Myocyte (in vitro differentiated cells): ENCODE data around the gene NOD1. TPM values are rescaled to one million over a fixed set of nuclear protein-coding genes. Genes with fewer than 3 reads are reported as not detected.
"Not testable (repeated sequence)": the region's sequence is repeated elsewhere in the genome, so short reads cannot be mapped to it uniquely, and the experiment has no call there.

ENCODE experiments used
- DNase-seq: peaks from one replicate; pipeline ENCODE4 v3.0.0-alpha.2; 2012; ENCODE audit warnings: low read depth
- polyA plus RNA-seq: library from polyadenylated mRNA; unstranded; fragments of >200 nt; gene quantifications from one replicate; pipeline ENCODE4 v1.2.1, GENCODE V29; 2012; ENCODE audit warnings: missing spikeins
- total RNA-seq: library from RNA; depleted of rRNA; stranded (reverse); fragments of >200 nt; gene quantifications from 2 replicates; pipeline ENCODE4 v1.2.3, GENCODE V29; 2014

Gene NOD1
- 12.0 and 14.1 TPM in 2 replicates for total RNA-seq
- 7.5 TPM for polyA plus RNA-seq

DNA sequence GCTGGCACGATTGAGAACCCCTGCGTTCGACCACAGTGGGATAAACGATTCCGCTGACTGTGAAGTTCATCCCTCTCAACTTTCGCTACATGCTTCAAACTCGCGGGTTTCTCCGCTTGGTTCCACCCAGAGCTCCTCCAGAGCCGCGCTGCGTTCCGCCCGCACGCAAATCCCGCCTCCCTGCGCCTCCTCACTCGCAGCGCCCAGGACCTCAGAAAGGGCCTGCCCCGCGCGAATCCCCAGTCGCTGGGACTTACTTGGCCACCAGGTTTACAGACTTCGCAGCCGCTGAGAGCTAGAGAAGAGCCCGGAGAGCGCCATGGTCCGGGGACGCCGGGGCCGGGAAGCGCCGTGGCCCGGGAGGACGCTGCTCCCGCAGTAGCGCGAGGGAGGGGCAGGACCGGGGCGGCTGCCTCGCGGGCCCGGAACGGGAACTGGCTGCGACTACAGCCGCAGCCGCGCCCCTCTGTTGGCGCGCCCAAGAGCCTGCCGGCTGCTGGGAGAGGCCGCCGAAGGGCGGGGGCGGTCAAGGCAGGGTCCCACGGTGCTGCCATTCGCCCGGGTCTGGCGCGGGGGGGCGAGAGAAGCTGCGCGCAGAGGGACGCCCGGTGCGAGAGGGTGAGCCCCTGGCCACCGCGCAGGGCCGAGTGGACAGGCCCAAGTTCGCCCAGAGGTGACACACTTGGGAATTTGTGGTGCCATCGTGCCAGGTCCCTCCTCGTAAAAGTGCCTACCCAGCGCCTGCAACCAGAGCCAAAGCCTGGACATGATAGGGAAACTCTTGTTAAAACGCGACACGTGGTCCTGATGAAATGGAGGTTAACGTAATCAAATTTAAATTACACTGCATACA lies at the start of gene NOD1:
Gene NOD1, minus strand, starts transcription at position 436 of the 853 bp plus-strand sequence. CDS start 21,863 bp downstream, outside the sequence.
- DNase-seq, result peak; percentile 89

DNA sequence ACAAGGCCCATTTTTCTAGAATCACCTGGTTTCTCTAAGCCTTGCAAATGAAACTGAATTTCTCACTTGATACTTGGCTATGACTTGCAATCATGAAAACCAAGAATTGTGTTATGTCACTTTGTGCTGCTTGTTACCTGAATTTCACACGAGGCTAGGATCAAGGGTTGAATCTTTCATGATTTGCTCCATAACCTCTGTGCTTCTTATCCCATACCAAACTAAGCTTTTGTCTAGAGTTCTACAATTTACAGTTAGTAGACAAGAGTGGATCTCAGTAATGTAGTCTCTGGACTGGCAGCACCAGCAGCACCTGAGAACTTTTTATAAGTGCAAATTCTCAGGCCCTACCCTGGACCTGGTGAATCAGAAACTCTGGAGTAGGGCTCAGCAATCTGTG lies 48.7 kb upstream of the NOD1 start:
- DNase-seq, result not testable (repeated sequence)

GRCh38 chr7:30526163-30526562 lies 47.6 kb upstream of the NOD1 start:
- no peak for DNase-seq

DNA sequence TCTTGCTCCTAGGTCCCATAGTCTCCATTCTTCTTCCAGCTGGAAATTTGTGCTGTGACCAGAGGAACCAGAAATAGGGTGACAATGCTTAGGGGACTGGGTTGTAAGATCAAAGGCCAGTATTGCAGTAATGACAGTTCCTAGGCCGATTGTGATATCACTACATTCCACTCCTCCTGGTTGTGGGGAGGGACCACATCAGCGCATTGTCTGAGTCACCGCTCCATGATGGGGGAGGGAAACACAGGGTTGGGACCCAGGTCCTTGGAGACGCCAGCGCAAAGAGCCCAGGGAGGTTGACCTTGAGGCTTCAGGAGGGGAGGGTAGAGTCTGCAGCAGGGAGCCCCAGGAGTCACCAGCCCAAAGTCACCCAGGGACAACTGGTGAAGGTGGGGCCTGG lies 46.8 kb upstream of the NOD1 start:
- DNase-seq, result no peak

GRCh38 chr7:30524545-30524944 lies 46.0 kb upstream of the NOD1 start:
- no peak for DNase-seq

GRCh38 chr7:30523466-30523865 lies 44.9 kb upstream of the NOD1 start:
- no peak for DNase-seq

DNA sequence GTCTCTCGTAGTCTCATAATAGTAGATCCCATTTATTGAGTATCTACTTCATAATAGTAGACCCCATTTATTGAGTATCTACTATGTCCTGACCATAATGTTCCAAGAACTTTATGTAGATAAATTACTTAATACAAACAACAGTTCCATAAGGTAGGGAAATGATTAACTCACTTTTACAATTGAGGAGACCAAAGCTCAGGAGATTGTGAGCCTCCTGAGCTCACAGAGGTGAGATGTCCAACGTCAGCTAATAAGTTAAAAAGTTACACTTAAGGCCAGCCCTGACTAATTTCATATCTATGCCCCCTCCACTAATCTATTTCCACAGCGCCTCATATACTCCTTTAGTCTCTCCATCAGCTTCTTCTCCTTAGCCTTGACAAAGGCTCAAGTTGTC lies 43.6 kb upstream of the NOD1 start:
- DNase-seq, result no peak

- DNase-seq, result peak; percentile 49
Observed at GRCh38 chr7:30521532-30521931, 42.9 kb upstream of the NOD1 start.

GRCh38 chr7:30519122-30519521 lies 40.5 kb upstream of the NOD1 start:
- no peak for DNase-seq

DNA sequence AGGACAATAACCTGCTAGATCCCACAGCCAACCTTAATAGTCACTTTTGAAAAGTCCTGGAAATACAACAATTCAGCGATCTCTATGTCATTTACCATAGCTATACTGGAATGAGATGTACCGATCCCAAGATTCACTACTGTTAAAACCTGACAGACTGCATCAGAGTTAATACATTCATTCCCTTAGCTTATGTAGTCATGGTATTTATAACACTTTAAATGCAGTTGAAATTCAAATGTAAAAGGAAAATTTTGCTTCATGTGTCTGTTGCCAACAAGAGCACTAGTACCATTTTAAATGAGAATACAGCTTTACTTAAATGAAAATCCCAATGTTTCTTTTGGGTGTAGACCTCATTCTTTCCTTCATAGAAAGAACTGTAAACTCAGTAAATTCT lies 37.2 kb upstream of the NOD1 start:
- DNase-seq, result no peak

DNA sequence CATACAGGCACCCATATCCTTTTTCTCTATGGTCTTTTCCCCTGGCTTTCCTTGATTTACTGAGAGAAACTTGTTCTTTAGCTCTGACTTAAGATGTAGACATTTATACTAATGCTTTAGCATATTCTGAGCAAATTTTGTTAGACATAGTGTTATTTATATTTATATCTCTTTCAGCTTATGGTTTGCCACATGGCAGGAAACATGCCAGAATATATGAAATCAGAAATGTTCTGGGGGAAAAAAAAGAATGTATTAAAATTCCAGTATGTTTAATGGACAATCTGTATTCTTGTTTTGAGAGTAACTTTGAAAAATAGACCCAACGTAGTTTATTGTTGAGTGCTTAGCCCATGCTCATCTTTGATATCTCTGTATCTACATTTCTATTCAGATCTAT lies 36.2 kb upstream of the NOD1 start:
- no peak for DNase-seq

GRCh38 chr7:30514177-30514576 lies 35.6 kb upstream of the NOD1 start:
- no peak for DNase-seq

DNA sequence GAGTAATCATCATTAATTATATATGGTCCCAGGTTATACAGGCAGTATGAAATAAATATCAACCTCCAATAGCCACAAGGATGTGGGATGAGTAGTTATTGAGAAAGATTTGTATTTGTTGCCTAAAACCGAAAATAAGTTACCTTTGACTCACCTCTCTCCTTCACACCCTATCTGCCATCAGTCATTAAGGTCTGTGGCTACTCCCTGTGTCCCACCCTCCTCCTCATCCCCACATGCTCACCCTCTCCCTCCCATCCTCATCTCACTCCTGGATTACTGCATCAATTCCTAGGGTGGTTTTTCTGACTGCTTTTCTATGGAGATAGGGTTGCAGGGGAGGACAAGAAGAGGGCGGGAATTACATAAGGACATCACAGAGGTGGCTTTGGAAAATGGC lies 35.2 kb upstream of the NOD1 start:
- DNase-seq, result no peak

GRCh38 chr7:30511973-30512662 lies 33.5 kb upstream of the NOD1 start:
- DNase-seq, result no peak

GRCh38 chr7:30511494-30511893 lies 32.9 kb upstream of the NOD1 start:
- no peak for DNase-seq

GRCh38 chr7:30510124-30511075 lies 31.8 kb upstream of the NOD1 start:
- DNase-seq, result peak; percentile 49

- not testable (repeated sequence) for DNase-seq
Observed at GRCh38 chr7:30509171-30509857, 30.7 kb upstream of the NOD1 start.

DNA sequence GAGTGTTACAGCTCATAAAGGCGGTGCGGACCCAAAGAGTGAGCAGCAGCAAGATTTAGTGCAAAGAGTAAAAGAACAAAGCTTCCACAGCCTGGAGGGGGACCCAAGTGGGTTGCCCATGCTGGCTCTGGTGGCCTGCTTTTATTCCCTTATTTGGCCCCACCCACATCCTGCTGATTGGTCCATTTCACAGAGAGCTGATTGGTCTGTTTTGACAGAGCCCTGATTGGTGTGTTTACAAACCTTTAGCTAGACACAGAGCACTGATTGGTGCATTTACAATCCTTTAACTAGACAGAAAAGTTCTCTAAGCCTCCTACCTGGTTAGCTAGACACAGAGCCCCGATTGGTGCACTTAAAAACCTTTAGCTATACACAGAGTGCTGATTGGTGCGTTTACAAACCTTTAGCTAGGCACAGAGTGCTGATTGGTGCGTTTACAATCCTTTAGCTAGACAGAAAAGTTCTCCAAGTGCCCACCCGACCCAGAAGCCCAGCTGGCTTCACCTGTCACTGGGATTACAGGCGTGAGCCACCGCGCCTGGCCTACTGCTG lies 28.8 kb upstream of the NOD1 start:
- not testable (repeated sequence) for DNase-seq

GRCh38 chr7:30505174-30505697 lies 26.7 kb upstream of the NOD1 start:
- no peak for DNase-seq
